Gastrocnemius medialis (tissue), 4 donors: ENCODE measurements around the gene MAGEA11.

Experiments used
- POLR2A ChIP-seq, 2 donors: fragments of 450-650 bp; IDR thresholded peaks; one replicate each; pipeline ENCODE4 v1.6.1; 2017; ENCODE audit warnings: antibody characterized with exemption in 2 of 2, mild to moderate bottlenecking in 2 of 2, moderate library complexity in 2 of 2
- TF ChIP-seq, protein P1 (sequence below), 5 experiments: fragments of 450-650 bp in 3 of 5; fragments of 200-600 bp in 2 of 5; sonication (generic) in 2 of 5; IDR thresholded peaks in 4 of 5; conservative IDR thresholded peaks in 1 of 5; 1 replicate in 4 of 5; 2 replicates in 1 of 5; pipeline ENCODE4 v1.5.1; 2016 to 2019; ENCODE audit warnings: antibody characterized with exemption in 5 of 5, mild to moderate bottlenecking in 3 of 5, moderate library complexity in 3 of 5

DNA sequence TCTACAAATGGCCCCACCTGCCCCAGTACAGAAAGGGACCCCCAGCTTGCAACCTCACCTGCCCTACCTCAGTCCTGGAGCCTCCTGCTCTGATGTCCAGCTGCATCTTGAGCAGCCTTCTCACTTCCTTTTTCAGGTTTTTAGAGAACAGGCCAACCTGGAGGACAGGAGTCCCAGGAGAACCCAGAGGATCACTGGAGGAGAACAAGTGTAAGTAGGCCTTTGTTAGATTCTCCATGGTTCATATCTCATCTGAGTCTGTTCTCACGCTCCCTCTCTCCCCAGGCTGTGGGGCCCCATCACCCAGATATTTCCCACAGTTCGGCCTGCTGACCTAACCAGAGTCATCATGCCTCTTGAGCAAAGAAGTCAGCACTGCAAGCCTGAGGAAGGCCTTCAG lies 3.6 kb downstream of the MAGEA11 start:
- TF ChIP-seq, protein P1, sequence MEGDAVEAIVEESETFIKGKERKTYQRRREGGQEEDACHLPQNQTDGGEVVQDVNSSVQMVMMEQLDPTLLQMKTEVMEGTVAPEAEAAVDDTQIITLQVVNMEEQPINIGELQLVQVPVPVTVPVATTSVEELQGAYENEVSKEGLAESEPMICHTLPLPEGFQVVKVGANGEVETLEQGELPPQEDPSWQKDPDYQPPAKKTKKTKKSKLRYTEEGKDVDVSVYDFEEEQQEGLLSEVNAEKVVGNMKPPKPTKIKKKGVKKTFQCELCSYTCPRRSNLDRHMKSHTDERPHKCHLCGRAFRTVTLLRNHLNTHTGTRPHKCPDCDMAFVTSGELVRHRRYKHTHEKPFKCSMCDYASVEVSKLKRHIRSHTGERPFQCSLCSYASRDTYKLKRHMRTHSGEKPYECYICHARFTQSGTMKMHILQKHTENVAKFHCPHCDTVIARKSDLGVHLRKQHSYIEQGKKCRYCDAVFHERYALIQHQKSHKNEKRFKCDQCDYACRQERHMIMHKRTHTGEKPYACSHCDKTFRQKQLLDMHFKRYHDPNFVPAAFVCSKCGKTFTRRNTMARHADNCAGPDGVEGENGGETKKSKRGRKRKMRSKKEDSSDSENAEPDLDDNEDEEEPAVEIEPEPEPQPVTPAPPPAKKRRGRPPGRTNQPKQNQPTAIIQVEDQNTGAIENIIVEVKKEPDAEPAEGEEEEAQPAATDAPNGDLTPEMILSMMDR (IDR thresholded peaks at IDR 0.05 in 4 of 5, conservative IDR thresholded peaks at IDR 0.05 in 1 of 5), result no peak
- no peak for TF ChIP-seq POLR2A (IDR thresholded peaks at IDR 0.05)
